Measurements from ENCODE around the gene TBX3.

Gene TBX3

GRCh38 chr12:114701104-114701414, 17.1 kb upstream of the TBX3 start:
- no peak for TF ChIP-seq ZNF274 (IDR thresholded peaks at IDR 0.05; ENCODE audit: low read depth, low read length)
- no peak overlapping the region for H3K4me3 ChIP-seq (ENCODE audit: low read length)

- no peak for TF ChIP-seq ZNF274 (IDR thresholded peaks at IDR 0.05; ENCODE audit: low read depth, low read length)
- H3K4me3 ChIP-seq (ENCODE audit: low read length): no peak overlapping the region
These were observed 16.6 kb upstream of the TBX3 start for GRCh38 chr12:114700392-114701103.

- H3K4me3 ChIP-seq (ENCODE audit: low read length): no peak overlapping the region
- TF ChIP-seq ZNF274 (IDR thresholded peaks at IDR 0.05; ENCODE audit: low read depth, low read length): no peak
These were observed 14.7 kb upstream of the TBX3 start for GRCh38 chr12:114698566-114699163.

GRCh38 chr12:114697741-114698565, 14.0 kb upstream of the TBX3 start:
- no peak for TF ChIP-seq ZNF274 (IDR thresholded peaks at IDR 0.05; ENCODE audit: low read depth, low read length)
- no peak overlapping the region for H3K4me3 ChIP-seq (ENCODE audit: low read length)

DNA sequence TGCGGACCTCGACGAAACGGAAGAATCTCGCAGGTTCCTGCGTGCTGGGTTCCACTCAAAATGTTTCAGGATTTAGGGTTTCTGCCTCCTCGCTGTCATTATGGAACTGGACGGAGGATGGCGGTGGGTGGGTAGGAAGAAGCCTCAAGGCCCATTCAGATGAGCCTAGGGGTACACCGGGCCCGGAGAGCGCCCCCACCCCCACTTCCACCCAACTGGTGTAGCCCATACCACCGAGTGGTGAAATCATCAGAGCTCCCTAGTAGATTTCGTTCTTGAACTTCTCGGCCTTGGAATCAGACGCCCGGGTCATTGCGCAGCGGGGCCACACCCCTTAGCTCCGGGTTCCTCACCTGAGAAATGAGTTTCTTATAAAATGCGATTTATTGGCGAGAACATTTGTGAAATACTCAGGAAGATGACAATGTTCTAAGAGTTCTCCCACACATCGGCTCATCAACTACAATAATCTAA, 13.3 kb upstream of the TBX3 start:
- no peak overlapping the region for H3K4me3 ChIP-seq (ENCODE audit: low read length)
- no peak for TF ChIP-seq ZNF274 (IDR thresholded peaks at IDR 0.05; ENCODE audit: low read depth, low read length)

GRCh38 chr12:114696443-114697242, 12.7 kb upstream of the TBX3 start:
- H3K4me3 ChIP-seq (ENCODE audit: low read length): no peak overlapping the region
- no peak for TF ChIP-seq ZNF274 (IDR thresholded peaks at IDR 0.05; ENCODE audit: low read depth, low read length)

DNA sequence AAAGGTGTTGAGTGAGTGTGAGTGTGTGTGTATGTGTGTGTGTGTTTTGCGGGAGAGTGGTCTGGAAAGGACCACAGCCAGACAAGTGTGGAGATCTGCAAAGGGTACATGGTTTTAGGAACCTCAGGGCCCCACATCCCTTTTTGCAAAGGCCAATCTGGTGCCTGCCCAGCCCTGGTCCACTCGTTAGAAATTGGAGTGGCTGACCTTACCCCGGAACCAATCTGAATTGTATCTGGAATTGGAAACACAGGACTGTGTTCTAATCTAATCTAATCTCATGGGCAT, 11.3 kb upstream of the TBX3 start:
- no peak overlapping the region for H3K4me3 ChIP-seq (ENCODE audit: low read length)
- no peak for TF ChIP-seq ZNF274 (IDR thresholded peaks at IDR 0.05; ENCODE audit: low read depth, low read length)

- TF ChIP-seq ZNF274 (IDR thresholded peaks at IDR 0.05; ENCODE audit: low read depth, low read length): no peak
- H3K4me3 ChIP-seq (ENCODE audit: low read length): no peak overlapping the region
These were observed 10.7 kb upstream of the TBX3 start for GRCh38 chr12:114694436-114695304.

GRCh38 chr12:114693532-114693931, 9.6 kb upstream of the TBX3 start:
- no peak overlapping the region for H3K4me3 ChIP-seq (ENCODE audit: low read length)

DNA sequence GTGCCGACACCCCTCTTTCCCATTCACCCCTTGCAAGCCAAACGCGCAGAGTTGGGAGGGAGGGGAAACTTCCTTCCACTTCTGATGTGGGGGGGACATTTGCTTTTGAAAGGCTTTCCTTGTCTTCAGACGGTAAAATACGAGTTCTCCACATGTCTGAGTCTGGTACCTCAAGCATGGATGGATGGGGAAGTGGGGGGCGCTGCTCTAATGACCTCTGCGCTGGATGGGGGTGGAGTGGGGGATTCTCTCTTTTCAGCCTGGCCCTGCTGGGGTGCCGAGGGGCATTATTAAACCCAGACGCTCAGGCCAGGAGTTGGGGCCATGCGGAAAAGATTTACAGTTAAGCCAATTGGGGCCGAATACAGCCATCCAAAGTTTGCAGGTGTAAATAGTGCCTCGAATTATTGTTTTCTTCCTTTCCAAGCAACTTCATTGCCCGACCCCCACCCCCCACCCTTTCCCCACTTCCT, 9.1 kb upstream of the TBX3 start:
- TF ChIP-seq ZNF274 (IDR thresholded peaks at IDR 0.05; ENCODE audit: low read depth, low read length): no peak
- no peak overlapping the region for H3K4me3 ChIP-seq (ENCODE audit: low read length)

More at GRCh38 chr12:114693532-114693931, 9.6 kb upstream of the TBX3 start:
- no peak for TF ChIP-seq ZNF274 (IDR thresholded peaks at IDR 0.05; ENCODE audit: low read depth, low read length)

GRCh38 chr12:114692186-114693058, 8.4 kb upstream of the TBX3 start:
- no peak for TF ChIP-seq ZNF274 (IDR thresholded peaks at IDR 0.05; ENCODE audit: low read depth, low read length)
- H3K4me3 ChIP-seq (ENCODE audit: low read length): no peak overlapping the region

GRCh38 chr12:114691763-114692185, 7.8 kb upstream of the TBX3 start:
- TF ChIP-seq ZNF274 (IDR thresholded peaks at IDR 0.05; ENCODE audit: low read depth, low read length): no peak
- no peak overlapping the region for H3K4me3 ChIP-seq (ENCODE audit: low read length)
